HCT116 (cell line): ENCODE data around the gene ABCC9. TPM values are rescaled to one million over a fixed set of nuclear protein-coding genes. Genes with fewer than 3 reads are reported as not detected.

Experiments
- EZH2 ChIP-seq: fragments of 200-600 bp; sonication (generic); IDR thresholded peaks from 2 replicates; pipeline ENCODE4 v1.6.1; 2017; ENCODE audit warnings: antibody characterized with exemption, mixed run types
- SIN3A ChIP-seq: IDR thresholded peaks from 2 replicates; pipeline ENCODE4 v1.6.1; 2012; ENCODE audit warnings: low read depth
- total RNA-seq: library from RNA; stranded (reverse); gene quantifications from one replicate; pipeline ENCODE4 v1.2.1, GENCODE V29; 2021; ENCODE audit not compliant: unreplicated experiment

ABCC9 gene
- total RNA-seq, 1 experiment from 2014 or later, result 0.05 TPM

- TF ChIP-seq SIN3A (no peak), EZH2 (no peak)
These were observed 189.7 kb downstream of the ABCC9 start (continued) for GRCh38 chr12:21751517-21751916.

Other genes with a start within 250 kb of the ABCC9 start
- gene KCNJ8, start 166.7 kb downstream of the ABCC9 start, total RNA-seq, result 0.17 TPM
- 36.1 TPM for gene CMAS, start 104.8 kb upstream of the ABCC9 start, total RNA-seq